ENCODE measurements around the gene DIAPH3. TPM values are rescaled to one million over a fixed set of nuclear protein-coding genes. Genes with fewer than 3 reads are reported as not detected.

Gene DIAPH3
- polyA plus RNA-seq, 3 donors, result 0.04 to 0.09 TPM; not detected in 1

DNA sequence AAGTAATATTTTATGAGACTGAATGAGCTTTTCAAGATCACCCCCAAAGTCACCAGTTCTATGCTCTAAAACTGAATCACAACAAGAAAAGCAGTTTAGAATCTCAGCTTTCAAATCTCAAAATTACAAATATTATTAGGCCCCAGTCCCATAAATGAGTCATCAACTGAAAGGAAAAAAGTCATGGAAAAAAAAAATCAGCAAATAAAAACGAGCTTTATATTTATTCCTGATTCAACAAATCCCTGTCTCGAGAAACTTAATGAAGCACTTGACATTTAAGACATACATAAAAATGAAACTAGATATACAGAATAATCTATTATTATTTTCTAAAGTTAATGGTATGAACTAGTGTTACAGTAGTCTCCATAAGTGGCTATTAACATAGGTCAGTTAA, 203.0 kb downstream of the DIAPH3 start:
- Mint-ChIP-seq H3K36me3 (peaks cover 4 to 16% of the 10 kb centered on the region in 2 donors), H3K27ac (no peak overlapping the region), H3K9me3 (peaks cover 3 to 10% (median 5%) of the 10 kb centered on the region in 7 donors), H3K4me3 (no peak overlapping the region), H3K4me1 (peaks cover 3% of the 10 kb centered on the region), H3K27me3 (ENCODE audit: low read depth in 3 of 3) (peaks cover 0 to 2% (median 0%) of the 10 kb centered on the region in 3 donors)
- Histone ChIP-seq H3K79me2 (ENCODE audit: insufficient read depth, low read length) (no peaks in the 10 kb centered on the region), H3K4me3 (replicated peaks in 1 of 3; ENCODE audit: low read depth in 2 of 3, low read length in 3 of 3) (no peak overlapping the region), H3K9ac (ENCODE audit: insufficient read depth, low read length, poor library complexity, severe bottlenecking) (no peak overlapping the region), H4K20me1 (ENCODE audit: insufficient read depth, low read length) (no peaks in the 10 kb centered on the region), H3K4me2 (replicated peaks; ENCODE audit: extremely low read depth, low read length, poor library complexity, severe bottlenecking) (no peak overlapping the region), H3K4me1 (ENCODE audit: control insufficient read depth in 1 of 2, insufficient read depth in 2 of 2, low read length in 2 of 2) (no peaks in the 10 kb centered on the region), H3K9me3 (replicated peaks in 1 of 2; ENCODE audit: control insufficient read depth in 1 of 2, insufficient read depth in 1 of 2, low read length in 2 of 2) (peaks cover 0 to 8% of the 10 kb centered on the region in 2 donors), H3K27me3 (ENCODE audit: control insufficient read depth in 2 of 2, insufficient read depth in 2 of 2, low read length in 2 of 2) (no peaks in the 10 kb centered on the region), H3K27ac (ENCODE audit: low read depth in 1 of 2, low read length in 2 of 2) (no peak overlapping the region), H2AFZ (ENCODE audit: insufficient read depth, low read depth, low read length, poor library complexity, severe bottlenecking) (no peak overlapping the region), H3K36me3 (replicated peaks in 1 of 2; ENCODE audit: control insufficient read depth in 1 of 2, insufficient read depth in 2 of 2, low read length in 2 of 2) (no peaks in the 10 kb centered on the region)
- no CpG with 5 or more reads among the region's 2 CpGs for WGBS (ENCODE audit: insufficient coverage)
- no peak for DNase-seq
- intact Hi-C loops (cut with micrococcal nuclease), result no loop called here
- TF ChIP-seq, protein P1, sequence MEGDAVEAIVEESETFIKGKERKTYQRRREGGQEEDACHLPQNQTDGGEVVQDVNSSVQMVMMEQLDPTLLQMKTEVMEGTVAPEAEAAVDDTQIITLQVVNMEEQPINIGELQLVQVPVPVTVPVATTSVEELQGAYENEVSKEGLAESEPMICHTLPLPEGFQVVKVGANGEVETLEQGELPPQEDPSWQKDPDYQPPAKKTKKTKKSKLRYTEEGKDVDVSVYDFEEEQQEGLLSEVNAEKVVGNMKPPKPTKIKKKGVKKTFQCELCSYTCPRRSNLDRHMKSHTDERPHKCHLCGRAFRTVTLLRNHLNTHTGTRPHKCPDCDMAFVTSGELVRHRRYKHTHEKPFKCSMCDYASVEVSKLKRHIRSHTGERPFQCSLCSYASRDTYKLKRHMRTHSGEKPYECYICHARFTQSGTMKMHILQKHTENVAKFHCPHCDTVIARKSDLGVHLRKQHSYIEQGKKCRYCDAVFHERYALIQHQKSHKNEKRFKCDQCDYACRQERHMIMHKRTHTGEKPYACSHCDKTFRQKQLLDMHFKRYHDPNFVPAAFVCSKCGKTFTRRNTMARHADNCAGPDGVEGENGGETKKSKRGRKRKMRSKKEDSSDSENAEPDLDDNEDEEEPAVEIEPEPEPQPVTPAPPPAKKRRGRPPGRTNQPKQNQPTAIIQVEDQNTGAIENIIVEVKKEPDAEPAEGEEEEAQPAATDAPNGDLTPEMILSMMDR (IDR thresholded peaks at IDR 0.05), result no peak

DNA sequence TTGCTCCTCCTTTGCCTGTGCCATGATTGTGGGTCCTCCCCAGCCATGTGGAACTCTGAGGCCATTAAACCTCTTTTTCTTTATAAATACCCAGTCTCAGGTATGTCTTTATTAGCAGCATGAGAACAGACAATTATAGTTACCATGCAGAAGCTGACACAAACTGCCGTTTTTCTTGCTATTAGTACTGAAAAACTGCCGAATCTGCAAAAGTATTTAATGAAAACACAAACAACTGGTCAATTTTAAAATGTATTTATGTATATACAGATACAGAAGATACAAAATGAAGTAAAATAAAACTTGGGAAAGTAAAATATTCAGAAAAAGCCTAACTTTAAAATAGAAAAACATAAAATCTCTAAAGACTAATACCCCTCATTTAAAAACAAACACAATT, 206.3 kb downstream of the DIAPH3 start:
- Histone ChIP-seq H3K36me3 (replicated peaks in 1 of 2; ENCODE audit: control insufficient read depth in 1 of 2, insufficient read depth in 2 of 2, low read length in 2 of 2) (no peaks in the 10 kb centered on the region), H3K27ac (ENCODE audit: low read depth in 1 of 2, low read length in 2 of 2) (no peak overlapping the region), H3K4me1 (ENCODE audit: control insufficient read depth in 1 of 2, insufficient read depth in 2 of 2, low read length in 2 of 2) (no peaks in the 10 kb centered on the region), H4K20me1 (ENCODE audit: insufficient read depth, low read length) (no peaks in the 10 kb centered on the region), H3K27me3 (ENCODE audit: control insufficient read depth in 2 of 2, insufficient read depth in 2 of 2, low read length in 2 of 2) (no peaks in the 10 kb centered on the region), H3K9me3 (replicated peaks in 1 of 2; ENCODE audit: control insufficient read depth in 1 of 2, insufficient read depth in 1 of 2, low read length in 2 of 2) (peaks cover 0 to 8% of the 10 kb centered on the region in 2 donors), H3K4me3 (replicated peaks in 1 of 3; ENCODE audit: low read depth in 2 of 3, low read length in 3 of 3) (no peak overlapping the region), H3K79me2 (ENCODE audit: insufficient read depth, low read length) (no peaks in the 10 kb centered on the region), H2AFZ (ENCODE audit: insufficient read depth, low read depth, low read length, poor library complexity, severe bottlenecking) (no peak overlapping the region), H3K9ac (ENCODE audit: insufficient read depth, low read length, poor library complexity, severe bottlenecking) (no peak overlapping the region), H3K4me2 (replicated peaks; ENCODE audit: extremely low read depth, low read length, poor library complexity, severe bottlenecking) (no peak overlapping the region)
- Mint-ChIP-seq H3K27ac (no peak overlapping the region), H3K27me3 (ENCODE audit: low read depth in 3 of 3) (peaks cover 0 to 2% (median 0%) of the 10 kb centered on the region in 3 donors), H3K9me3 (peaks cover 3 to 15% (median 6%) of the 10 kb centered on the region in 7 donors), H3K4me3 (no peak overlapping the region), H3K4me1 (no peaks in the 10 kb centered on the region), H3K36me3 (peaks cover 4 to 16% of the 10 kb centered on the region in 2 donors)
- no peak for DNase-seq
- TF ChIP-seq, protein P1 (IDR thresholded peaks at IDR 0.05), result no peak
- WGBS (ENCODE audit: insufficient coverage), result no CpG with 5 or more reads among the region's 2 CpGs
- intact Hi-C loops (cut with micrococcal nuclease), result no loop called here

All from CD14-positive monocyte (primary cell).